Kidney (tissue), 14 donors: ENCODE measurements around the gene BICC1. TPM values are rescaled to one million over a fixed set of nuclear protein-coding genes. Genes with fewer than 3 reads are reported as not detected.

ENCODE experiments used
- DNase-seq, 5 donors: peaks; one replicate each; pipeline ENCODE4 v3.0.0-alpha.2; 2013 to 2020
- FAIRE-seq: peaks from 2 replicates; lab custom pipeline; 2012; peaks lifted over from hg19 to GRCh38; lab: Jason Lieb, UNC
- H3K27ac ChIP-seq, 2 donors: one replicate each; pipeline ENCODE4 v1.7.0; 2013; ENCODE audit warnings: low read depth in 2 of 2, low read length in 2 of 2, inconsistent platforms in 1 of 2
- H3K27me3 ChIP-seq: one replicate; pipeline ENCODE4 v1.7.1; 2013; ENCODE audit warnings: low read length, inconsistent platforms; ENCODE audit not compliant: control insufficient read depth, insufficient read depth
- H3K36me3 ChIP-seq, 3 donors: one replicate each; pipeline versions ENCODE4 v1.7.0 to v1.7.1; 2013; ENCODE audit warnings: low read length in 3 of 3, control low read depth in 1 of 3, inconsistent platforms in 1 of 3; ENCODE audit not compliant: insufficient read depth in 3 of 3, control insufficient read depth in 2 of 3
- H3K4me1 ChIP-seq, 3 donors: one replicate each; pipeline versions ENCODE4 v1.7.0 to v1.7.1; 2013; ENCODE audit warnings: low read length in 3 of 3, inconsistent platforms in 1 of 3, low read depth in 1 of 3; ENCODE audit not compliant: control insufficient read depth in 2 of 3, insufficient read depth in 2 of 3
- H3K4me3 ChIP-seq, 3 donors: one replicate each; pipeline versions ENCODE4 v1.7.0 to v1.8.1; 2013; ENCODE audit warnings: low read length in 3 of 3, control low read depth in 1 of 3, inconsistent platforms in 1 of 3
- H3K9ac ChIP-seq, 3 donors: one replicate each; pipeline versions ENCODE4 v1.7.0 to v1.7.1; 2013; ENCODE audit warnings: low read length in 3 of 3, control low read depth in 1 of 3, inconsistent platforms in 1 of 3
- H3K9me3 ChIP-seq, 3 donors: one replicate each; pipeline versions ENCODE4 v1.7.0 to v1.7.1; 2013; ENCODE audit warnings: low read length in 3 of 3, control low read depth in 1 of 3, inconsistent platforms in 1 of 3; ENCODE audit not compliant: control insufficient read depth in 2 of 3, insufficient read depth in 1 of 3
- CTCF ChIP-seq: IDR thresholded peaks from 3 replicates; pipeline ENCODE4 v1.5.1; 2012; ENCODE audit warnings: mild to moderate bottlenecking, moderate library complexity, borderline replicate concordance; ENCODE audit not compliant: insufficient read depth; ENCODE audit errors: extremely low read depth
- intact Hi-C: fragments of 100-400 bp; cut with DNase I; formaldehyde crosslinking; loops from one replicate; pipeline ENCODE4 v1.11.1; 2022
- polyA plus RNA-seq: library from polyadenylated mRNA; stranded (reverse); fragments of 350-450 nt; fragmentation: Illumina TruSeq; extraction: RNeasy Lipid Tissue Mini Kit (QIAGEN cat#74804); gene quantifications from one replicate; pipeline ENCODE4 v1.2.3, GENCODE V29; 2014; ENCODE audit warnings: low read depth, low replicate concordance; ENCODE audit not compliant: insufficient read depth
- total RNA-seq: library from RNA; stranded (reverse); fragmentation: NEBNext Ultra II Directional; extraction: Animal tissue kit (Norgen Biotek cat#: 25700); gene quantifications from one replicate; pipeline ENCODE4 v1.2.1, GENCODE V29; 2021
- donor health status: control.
- donor health status: control.
- donor health status: control.
- donor health status: control.
- donor health status: control.
- donor health status: DM: yes; HTN: yes; CAD: no.
- donor health status: Normal renal cell carcinoma (clear cell type).

BICC1 gene
- total and polyA plus RNA-seq, 2 donors from 2014 or later: 21.0 to 136 TPM

DNA sequence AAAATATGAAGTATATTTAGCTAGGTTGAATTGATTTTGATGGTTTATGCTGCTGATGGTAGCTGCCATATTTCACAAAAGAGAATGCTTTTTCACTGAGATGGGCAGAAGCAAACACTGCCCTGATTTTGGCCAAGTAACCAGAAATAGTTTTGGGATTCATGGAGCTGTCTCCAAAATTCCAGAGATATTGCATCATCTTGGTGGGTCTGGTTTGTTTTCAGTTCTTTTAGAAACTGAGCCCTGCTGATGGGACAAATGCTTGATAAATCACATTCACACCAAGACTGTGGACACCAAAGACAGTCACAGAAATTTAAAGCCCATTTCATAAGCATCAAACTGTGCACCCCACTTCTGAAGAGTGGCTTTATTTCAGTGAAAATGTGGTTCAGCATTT is 140.5 kb downstream of the BICC1 start:
- intact Hi-C loops: no loop called here
- Histone ChIP-seq H3K4me1 (peaks cover 2 to 16% (median 8%) of the 10 kb centered on the region in 3 donors), H3K36me3 (no peaks in the 10 kb centered on the region), H3K9me3 (no peaks in the 10 kb centered on the region), H3K27me3 (no peaks in the 10 kb centered on the region), H3K4me3 (no peak overlapping the region), H3K9ac (no peak overlapping the region), H3K27ac (no peak overlapping the region)
- no peak for TF ChIP-seq CTCF
- no peak for FAIRE-seq
- no peak for DNase-seq

- Histone ChIP-seq H3K27me3 (no peaks in the 10 kb centered on the region), H3K27ac (no peak overlapping the region), H3K36me3 (no peaks in the 10 kb centered on the region), H3K9me3 (peaks cover 0 to 2% (median 0%) of the 10 kb centered on the region in 3 donors), H3K4me1 (peaks cover 0 to 4% (median 0%) of the 10 kb centered on the region in 3 donors), H3K9ac (no peak overlapping the region), H3K4me3 (no peak overlapping the region)
- intact Hi-C loops: no loop called here
- FAIRE-seq: peak; percentile 38
- no peak for DNase-seq
- no peak for TF ChIP-seq CTCF
Measured at GRCh38 chr10:58660575-58661255, 148.0 kb downstream of the BICC1 start.

GRCh38 chr10:58661336-58661735 is 148.7 kb downstream of the BICC1 start:
- peaks cover 0 to 4% (median 0%) of the 10 kb centered on the region in 3 donors for H3K4me1 ChIP-seq
- H3K27ac ChIP-seq: no peak overlapping the region
- intact Hi-C loops: no loop called here
- no peak overlapping the region for H3K9ac ChIP-seq
- H3K4me3 ChIP-seq: no peak overlapping the region
- no peaks in the 10 kb centered on the region for H3K27me3 ChIP-seq
- H3K9me3 ChIP-seq: peaks cover 0 to 2% (median 0%) of the 10 kb centered on the region in 3 donors
- no peak for DNase-seq
- no peak for FAIRE-seq
- TF ChIP-seq CTCF: no peak
- no peaks in the 10 kb centered on the region for H3K36me3 ChIP-seq
